HG03025 (cell line): ENCODE data around the gene CASKIN1.

Experiments
- ATAC-seq: cut with Tn5 transposase; IDR thresholded peaks from one replicate; pipeline ENCODE4 v1.9.1; 2021; ENCODE audit warnings: mild to moderate bottlenecking, moderate library complexity; ENCODE audit not compliant: unreplicated experiment, low FRiP score

Gene CASKIN1

GRCh38 chr16:2233046-2233775, 36.8 kb upstream of the CASKIN1 start:
- no peak for ATAC-seq

DNA sequence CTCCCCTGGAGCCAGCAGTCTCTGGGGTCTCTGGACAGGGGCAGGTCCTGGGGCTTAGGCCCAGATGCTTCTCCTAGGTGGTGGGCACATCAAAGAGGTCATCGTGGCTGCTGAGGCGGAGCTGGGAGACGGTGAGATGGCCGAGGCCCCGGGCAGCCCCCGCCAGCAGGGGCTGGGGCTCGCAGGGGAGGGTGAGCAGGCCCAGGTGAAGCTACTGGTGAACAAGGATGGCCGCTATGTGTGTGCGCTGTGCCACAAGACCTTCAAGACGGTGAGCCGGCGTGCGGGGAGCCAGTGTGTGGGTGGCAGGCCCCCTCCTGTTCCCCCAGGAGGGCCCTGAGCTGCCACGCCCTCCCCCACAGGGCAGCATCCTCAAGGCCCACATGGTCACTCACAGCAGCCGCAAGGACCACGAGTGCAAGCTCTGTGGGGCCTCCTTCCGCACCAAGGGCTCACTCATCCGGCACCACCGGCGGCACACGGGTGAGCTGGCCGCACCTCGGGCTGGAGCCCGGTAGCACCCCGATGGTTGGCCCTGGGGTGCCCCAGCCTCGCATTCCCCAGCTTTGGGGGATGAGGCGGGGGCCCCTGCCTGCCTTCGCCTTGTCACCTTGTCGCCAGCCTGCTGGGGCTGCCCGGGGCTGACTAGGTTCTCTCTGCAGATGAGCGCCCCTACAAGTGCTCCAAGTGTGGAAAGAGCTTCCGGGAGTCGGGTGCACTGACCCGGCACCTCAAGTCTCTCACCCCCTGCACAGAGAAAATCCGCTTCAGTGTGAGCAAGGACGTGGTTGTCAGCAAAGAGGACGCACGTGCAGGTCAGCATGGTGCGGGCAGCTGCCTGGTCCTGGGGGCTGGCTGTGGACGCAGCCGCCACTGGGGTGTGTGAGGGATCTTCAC, 35.9 kb upstream of the CASKIN1 start:
- no peak for ATAC-seq

- ATAC-seq = no peak
Measured at GRCh38 chr16:2231016-2231931, 34.9 kb upstream of the CASKIN1 start.

- ATAC-seq = no peak
Measured at GRCh38 chr16:2230376-2230775, 34.0 kb upstream of the CASKIN1 start.

DNA sequence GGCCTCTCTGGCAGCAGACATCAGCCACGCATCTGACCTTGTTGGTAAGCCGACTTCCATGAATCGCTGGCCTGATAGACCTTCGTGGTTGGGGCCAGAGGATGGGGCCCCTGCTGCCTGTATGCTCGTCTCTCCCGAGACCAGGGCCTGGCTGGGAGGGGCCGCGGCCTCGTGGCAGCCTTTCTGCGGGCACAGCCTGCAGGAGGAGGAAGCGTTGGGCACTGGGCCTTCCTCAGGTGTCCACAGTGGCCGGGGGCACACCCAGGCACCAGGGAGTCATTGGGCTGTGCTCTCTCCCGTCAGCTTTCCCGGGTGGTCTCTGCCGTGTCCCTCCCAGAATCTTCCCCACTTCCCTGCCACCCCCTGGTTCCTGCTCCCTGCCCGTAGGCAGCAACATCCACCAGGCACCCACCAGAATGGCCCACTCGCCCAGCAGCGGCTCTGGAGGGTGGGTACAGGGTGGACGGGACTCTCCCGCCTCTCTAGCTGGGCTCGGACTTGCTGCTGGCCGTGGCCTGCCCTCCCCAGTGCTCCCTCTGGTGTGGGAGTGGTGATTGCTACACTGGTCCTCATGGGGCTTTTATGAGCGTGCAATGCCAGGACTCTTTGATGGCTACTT, 33.3 kb upstream of the CASKIN1 start:
- no peak for ATAC-seq

- ATAC-seq = no peak
Measured at GRCh38 chr16:2229091-2229490, 32.7 kb upstream of the CASKIN1 start.

- ATAC-seq = no peak
Measured at GRCh38 chr16:2228161-2228824, 31.9 kb upstream of the CASKIN1 start.

GRCh38 chr16:2226918-2227317, 30.5 kb upstream of the CASKIN1 start:
- ATAC-seq = no peak

GRCh38 chr16:2226245-2226793, 29.9 kb upstream of the CASKIN1 start:
- ATAC-seq = no peak

DNA sequence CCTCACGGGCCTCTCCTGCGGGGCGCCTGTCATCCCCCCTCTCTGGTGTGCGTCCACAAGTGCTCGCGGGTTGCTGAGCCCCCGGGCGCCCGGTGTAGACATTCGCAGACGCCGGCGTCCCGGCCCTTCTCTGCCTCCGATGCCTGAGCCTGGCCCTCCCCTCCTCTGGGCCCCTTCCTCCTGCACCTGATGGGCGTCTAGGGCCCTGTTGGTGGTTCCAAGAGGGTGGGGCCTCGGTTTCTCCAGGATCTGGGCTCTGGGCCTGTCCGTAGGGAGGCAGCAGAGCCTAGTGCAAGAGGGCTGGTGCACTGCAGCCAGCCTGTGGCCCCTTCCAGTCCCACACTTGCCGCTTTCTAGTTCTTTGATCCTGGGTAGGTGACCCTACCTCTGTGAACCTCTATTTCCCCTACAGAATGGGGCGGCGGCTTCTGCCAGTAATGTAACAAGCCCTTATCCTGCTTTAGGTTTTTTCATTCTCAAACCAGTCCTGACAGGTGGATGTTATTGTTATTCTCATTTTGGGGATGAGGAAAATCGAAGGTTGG, 27.6 kb upstream of the CASKIN1 start:
- ATAC-seq = peak; percentile 9

GRCh38 chr16:2223221-2223941, 27.0 kb upstream of the CASKIN1 start, which contains the start of gene E4F1:
E4F1 (plus strand) TSS chr16:2223591; CDS start chr16:2223614, 23 bp downstream.
- ATAC-seq = peak; percentile 87

DNA sequence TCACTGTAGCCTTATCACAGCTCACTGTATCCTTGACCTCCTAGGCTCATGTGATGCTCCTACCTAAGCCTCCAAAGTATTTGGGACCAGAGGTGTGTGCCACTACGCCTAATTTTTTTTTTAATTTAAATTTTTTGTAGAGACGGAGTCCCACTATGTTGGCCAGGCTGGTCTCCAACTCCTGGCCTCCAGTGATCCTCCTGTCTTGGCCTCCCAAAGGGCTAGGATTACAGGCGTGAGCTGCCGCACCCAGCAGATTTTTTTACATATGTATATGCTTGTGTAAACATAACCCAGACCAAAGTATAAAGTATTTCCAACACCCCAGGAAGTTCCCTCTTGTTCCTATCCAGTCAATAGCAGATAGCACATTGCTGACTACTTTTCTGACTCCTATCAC, 19.9 kb upstream of the CASKIN1 start:
- ATAC-seq = no peak

- peak; percentile 80 for ATAC-seq
Measured at GRCh38 chr16:2214719-2214968, 18.2 kb upstream of the CASKIN1 start, which contains the start of gene PGP. PGP (minus strand) TSS chr16:2214840; CDS start chr16:2214777, 63 bp downstream.

- peak; percentile 22 for ATAC-seq
Measured at GRCh38 chr16:2213817-2214718, 17.7 kb upstream of the CASKIN1 start.

DNA sequence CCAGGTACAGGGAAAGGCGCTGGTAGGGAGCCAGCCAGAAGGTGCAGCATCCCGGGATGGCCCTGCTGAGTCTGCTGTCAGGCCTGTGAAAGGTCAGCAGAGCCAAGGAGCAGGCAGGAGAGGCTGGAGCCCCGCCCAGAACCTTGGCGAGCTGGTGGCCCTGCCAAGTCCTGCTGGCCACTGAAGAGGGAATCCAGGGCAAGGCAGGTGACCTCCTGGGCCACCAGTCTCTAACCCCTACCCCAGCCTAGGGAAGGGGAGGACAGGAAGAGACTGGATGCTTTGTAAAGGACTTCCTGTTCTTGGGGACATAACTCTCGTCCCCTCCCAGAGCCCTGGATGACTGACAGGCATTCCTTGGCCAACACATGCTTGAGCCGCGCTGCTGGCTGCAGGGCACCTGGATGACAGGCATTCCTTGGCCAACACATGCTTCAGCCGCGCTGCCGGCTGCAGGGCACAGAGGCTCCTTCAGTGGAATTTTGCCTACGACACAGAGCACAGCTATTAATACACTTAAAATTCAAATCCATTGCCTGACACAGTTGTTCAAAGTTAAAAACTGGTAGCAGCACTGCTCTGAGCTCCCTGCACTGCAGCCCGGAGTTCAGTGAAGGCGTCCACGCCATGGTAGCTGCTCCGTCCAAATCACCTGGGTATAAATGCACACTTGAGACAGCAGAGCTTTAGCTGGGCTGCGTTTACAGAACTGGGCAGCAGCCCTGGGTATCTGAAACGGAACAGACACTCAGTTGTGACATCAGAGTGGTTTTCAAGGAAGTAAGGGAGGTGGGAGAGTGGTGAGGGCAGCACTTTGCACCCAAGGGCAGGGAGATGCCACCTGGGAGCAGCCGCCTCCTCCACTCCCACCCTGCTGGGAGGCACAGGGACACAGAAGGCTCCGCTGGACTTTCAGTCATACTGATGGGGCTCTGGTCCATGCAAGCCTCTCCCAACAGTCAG, 16.2 kb upstream of the CASKIN1 start:
- ATAC-seq = no peak

DNA sequence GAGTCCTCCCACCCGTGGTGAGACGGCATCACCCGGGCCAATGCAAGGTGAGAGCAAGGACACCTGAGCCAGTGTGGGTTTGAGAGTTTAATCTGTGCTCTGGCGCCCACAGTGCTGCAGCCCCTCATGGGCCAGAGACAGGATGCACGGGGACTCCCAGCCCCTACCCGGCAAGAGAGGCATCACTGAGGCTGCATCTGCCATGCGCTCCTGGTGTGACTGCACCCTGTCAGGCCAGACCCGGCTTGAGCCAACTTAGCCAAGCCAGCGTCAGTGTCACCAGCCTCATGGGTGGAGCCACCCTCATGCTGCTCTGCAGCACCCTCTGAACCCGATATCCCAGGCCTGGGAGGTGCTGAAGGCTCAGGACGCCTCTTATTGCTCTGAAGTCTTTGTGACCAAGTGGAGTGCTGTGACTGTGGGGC, 15.5 kb upstream of the CASKIN1 start:
- ATAC-seq = no peak
